Measurements from ENCODE around the gene C17orf100.
"Not testable (repeated sequence)": the region's sequence is repeated elsewhere in the genome, so short reads cannot be mapped to it uniquely, and the experiment has no call there.

Gene C17orf100

DNA sequence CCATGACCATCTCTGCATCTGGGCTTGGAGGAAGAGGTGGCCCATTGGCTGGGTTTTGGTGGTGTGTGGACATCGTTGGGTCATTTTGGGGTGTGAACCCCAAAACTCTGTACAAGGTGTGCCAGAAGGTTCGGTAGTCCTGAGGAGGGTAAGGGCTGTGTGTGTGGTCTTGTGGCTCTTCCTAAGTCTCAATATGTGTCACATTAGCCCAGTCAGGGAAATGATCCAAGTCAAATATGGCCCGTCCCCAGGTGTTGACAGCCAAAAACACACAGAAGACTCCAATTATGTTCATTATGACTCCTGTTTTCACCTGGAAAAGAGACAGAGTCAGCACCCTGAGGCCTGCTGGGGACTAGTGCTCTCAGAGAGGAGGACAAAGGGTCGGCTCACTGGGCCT, 34.5 kb downstream of the C17orf100 start:
- TF ChIP-seq, protein P1, sequence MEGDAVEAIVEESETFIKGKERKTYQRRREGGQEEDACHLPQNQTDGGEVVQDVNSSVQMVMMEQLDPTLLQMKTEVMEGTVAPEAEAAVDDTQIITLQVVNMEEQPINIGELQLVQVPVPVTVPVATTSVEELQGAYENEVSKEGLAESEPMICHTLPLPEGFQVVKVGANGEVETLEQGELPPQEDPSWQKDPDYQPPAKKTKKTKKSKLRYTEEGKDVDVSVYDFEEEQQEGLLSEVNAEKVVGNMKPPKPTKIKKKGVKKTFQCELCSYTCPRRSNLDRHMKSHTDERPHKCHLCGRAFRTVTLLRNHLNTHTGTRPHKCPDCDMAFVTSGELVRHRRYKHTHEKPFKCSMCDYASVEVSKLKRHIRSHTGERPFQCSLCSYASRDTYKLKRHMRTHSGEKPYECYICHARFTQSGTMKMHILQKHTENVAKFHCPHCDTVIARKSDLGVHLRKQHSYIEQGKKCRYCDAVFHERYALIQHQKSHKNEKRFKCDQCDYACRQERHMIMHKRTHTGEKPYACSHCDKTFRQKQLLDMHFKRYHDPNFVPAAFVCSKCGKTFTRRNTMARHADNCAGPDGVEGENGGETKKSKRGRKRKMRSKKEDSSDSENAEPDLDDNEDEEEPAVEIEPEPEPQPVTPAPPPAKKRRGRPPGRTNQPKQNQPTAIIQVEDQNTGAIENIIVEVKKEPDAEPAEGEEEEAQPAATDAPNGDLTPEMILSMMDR (IDR thresholded peaks at IDR 0.05; ENCODE audit: extremely low read depth, insufficient read depth, missing control alignments): no peak
- no peak for DNase-seq (ENCODE audit: low spot score)
- in situ Hi-C loops (cut with MboI; ENCODE audit: low pct_unique_long_range_greater_than_20kb, low sequenced_read_pairs, unreplicated experiment): no loop called here

DNA sequence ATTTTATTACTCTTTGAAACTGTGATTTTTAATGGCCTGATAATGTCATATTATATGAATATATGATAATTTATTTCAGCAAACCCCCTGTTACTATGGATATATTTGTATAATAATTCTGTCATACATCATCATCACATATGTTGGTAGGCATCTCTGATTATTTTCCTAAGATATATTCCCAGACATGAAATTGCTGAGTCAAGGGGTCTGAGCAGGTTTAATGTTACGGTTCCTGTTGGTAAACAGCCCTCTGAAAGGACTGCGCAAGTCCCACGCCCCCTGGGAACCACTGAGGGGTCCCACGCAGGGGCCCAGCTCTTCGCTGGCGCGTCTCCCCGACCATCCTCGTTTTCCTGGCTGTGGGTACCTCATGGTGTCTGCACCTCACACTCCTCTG, 37.4 kb downstream of the C17orf100 start:
- TF ChIP-seq, protein P1 (IDR thresholded peaks at IDR 0.05; ENCODE audit: extremely low read depth, insufficient read depth, missing control alignments): no peak
- in situ Hi-C loops (cut with MboI; ENCODE audit: low pct_unique_long_range_greater_than_20kb, low sequenced_read_pairs, unreplicated experiment): no loop called here
- no peak for DNase-seq (ENCODE audit: low spot score)

DNA sequence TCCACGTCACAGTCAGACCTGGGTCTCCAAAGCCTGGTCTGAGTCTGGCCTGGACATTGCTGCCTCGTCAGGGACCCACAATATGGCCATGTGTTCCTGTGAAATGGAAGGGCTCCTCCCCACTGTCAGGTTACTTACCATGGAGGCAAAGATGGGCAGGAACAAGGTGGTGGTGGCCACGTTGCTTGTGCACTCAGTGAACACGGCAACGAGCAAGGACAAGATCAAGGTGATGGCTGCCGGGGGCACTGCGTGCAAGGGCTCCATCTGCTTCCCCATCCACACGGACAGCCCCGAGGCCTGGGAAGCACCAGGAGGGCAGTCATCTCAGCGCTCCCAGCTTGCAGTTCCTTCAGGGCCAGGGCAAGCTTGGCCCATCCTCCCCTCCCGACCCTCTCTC, 39.1 kb downstream of the C17orf100 start:
- no peak for DNase-seq (ENCODE audit: low spot score)
- in situ Hi-C loops (cut with MboI; ENCODE audit: low pct_unique_long_range_greater_than_20kb, low sequenced_read_pairs, unreplicated experiment): no loop called here
- TF ChIP-seq, protein P1 (IDR thresholded peaks at IDR 0.05; ENCODE audit: extremely low read depth, insufficient read depth, missing control alignments): no peak

DNA sequence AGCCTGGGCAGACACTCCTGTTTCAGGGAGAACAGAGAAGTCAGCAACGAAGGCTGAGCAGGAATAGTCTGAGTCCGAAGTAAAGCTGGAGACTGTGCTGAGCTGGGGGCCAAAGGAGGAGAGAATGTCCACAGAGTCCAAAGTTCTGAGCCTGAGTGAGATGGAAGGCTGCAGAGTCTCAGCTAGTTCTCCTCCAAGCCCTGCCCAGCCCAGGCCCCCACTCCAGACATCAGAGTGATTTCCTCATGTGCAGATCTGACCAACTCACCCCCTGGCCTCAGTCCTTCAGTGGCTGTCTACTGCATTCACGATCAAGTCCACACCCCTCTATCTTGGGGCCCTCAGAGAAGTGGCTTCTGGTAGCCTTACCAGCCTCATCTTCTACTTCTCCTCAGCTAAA, 40.0 kb downstream of the C17orf100 start:
- TF ChIP-seq, protein P1 (IDR thresholded peaks at IDR 0.05; ENCODE audit: extremely low read depth, insufficient read depth, missing control alignments): no peak
- in situ Hi-C loops (cut with MboI; ENCODE audit: low pct_unique_long_range_greater_than_20kb, low sequenced_read_pairs, unreplicated experiment): no loop called here
- DNase-seq (ENCODE audit: low spot score): no peak

DNA sequence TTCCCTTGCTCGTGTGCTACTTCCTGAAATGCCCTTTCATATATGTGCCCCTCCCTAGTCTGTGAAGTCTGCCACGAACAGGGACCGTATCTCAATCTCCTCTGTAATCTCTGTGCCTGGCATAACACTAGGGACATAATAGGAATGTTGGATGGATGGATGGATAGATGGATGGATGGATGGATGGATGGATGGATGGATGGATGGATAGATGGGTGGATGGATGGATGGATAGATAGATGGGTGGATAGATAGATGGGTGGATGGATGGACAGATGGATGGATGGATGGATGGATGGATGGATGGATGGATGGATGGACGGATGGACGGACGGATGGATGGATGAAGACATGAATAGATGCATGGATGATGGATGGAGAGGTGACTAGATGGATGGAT, 40.4 kb downstream of the C17orf100 start:
- DNase-seq (ENCODE audit: low spot score); in situ Hi-C loops (cut with MboI; ENCODE audit: low pct_unique_long_range_greater_than_20kb, low sequenced_read_pairs, unreplicated experiment): not testable (repeated sequence)

DNA sequence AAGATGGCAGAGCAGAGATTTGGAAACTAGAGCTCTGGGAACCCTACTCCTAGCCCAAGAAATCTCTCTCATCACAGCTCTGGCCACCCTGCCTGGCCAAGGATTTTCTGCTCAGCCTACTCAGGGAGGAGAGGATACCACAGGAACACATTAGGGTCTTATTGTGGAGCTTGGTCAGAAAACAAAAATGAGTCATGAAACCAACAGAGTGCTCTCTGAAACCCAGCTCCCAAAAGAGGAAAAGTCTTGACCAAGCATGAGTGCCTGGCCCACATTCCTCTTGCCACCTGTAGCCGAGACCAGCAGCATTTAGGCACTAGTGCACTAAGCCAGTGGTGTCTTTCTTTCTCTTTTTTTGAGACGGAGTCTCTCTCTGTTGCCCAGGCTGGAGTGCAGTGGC, 43.5 kb downstream of the C17orf100 start:
- in situ Hi-C loops (cut with MboI; ENCODE audit: low pct_unique_long_range_greater_than_20kb, low sequenced_read_pairs, unreplicated experiment): no loop called here
- TF ChIP-seq, protein P1 (IDR thresholded peaks at IDR 0.05; ENCODE audit: extremely low read depth, insufficient read depth, missing control alignments): no peak
- no peak for DNase-seq (ENCODE audit: low spot score)

DNA sequence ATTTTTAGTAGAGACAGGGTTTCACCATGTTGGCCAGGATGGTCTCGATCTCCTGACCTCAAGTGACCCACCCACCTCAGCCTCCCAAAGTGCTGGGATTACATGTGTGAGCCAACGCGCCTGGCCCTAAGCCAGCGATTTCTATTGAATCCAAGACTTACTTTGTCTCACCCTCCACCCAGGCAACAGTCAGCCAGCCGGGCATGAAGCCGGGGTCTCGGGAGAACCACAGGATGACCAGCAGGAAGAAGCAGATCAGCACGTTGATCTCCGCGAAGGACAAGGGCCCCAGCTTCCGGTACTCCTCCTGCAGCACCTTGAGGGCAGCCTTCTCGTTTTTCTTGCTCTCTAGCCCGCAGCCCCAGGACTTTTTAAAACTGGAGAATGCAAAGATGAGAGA, 44.0 kb downstream of the C17orf100 start:
- in situ Hi-C loops (cut with MboI; ENCODE audit: low pct_unique_long_range_greater_than_20kb, low sequenced_read_pairs, unreplicated experiment): no loop called here
- DNase-seq (ENCODE audit: low spot score): no peak
- TF ChIP-seq, protein P1 (IDR thresholded peaks at IDR 0.05; ENCODE audit: extremely low read depth, insufficient read depth, missing control alignments): no peak

Data from GM13977 (cell line).